ENCODE results near the gene FAM210A.

The FAM210A gene

GRCh38 chr18:13720123-13720522 lies 6.2 kb downstream of the FAM210A start:
- no peak overlapping the region for H3K4me2 ChIP-seq (ENCODE audit: low read length, poor library complexity, severe bottlenecking)
- no peak overlapping the region for H3K4me3 ChIP-seq (ENCODE audit: insufficient read depth in 1 of 2, low read depth in 1 of 2, low read length in 2 of 2)
- H3K9ac ChIP-seq (ENCODE audit: low read length): no peak overlapping the region
- H3K14ac ChIP-seq (ENCODE audit: low read length in 2 of 2): no peak overlapping the region
- no peaks in the 10 kb centered on the region for H3K27me3 ChIP-seq (ENCODE audit: control insufficient read depth in 1 of 2, insufficient read depth in 1 of 2, low read length in 2 of 2)
- H3K27ac ChIP-seq (ENCODE audit: low read length, poor library complexity, severe bottlenecking): no peak overlapping the region
- no peak overlapping the region for H2BK15ac ChIP-seq (ENCODE audit: low read depth, poor library complexity, severe bottlenecking)
- H3K23ac ChIP-seq (ENCODE audit: low read length in 2 of 2): no peak overlapping the region
- H2AK5ac ChIP-seq (ENCODE audit: low read length, severe bottlenecking): no peak overlapping the region
- peaks cover 0 to 3% of the 10 kb centered on the region in 2 experiments for H3K36me3 ChIP-seq (ENCODE audit: control insufficient read depth in 1 of 2, insufficient read depth in 2 of 2, low read depth in 1 of 2, low read length in 2 of 2)
- 96% methylated on average over 1 of the region's 1 CpG for WGBS
- H2BK5ac ChIP-seq (ENCODE audit: low read depth, low read length, poor library complexity, severe bottlenecking): no peak overlapping the region
- H4K8ac ChIP-seq (ENCODE audit: low read length): no peak overlapping the region
- no peak overlapping the region for H2BK120ac ChIP-seq (ENCODE audit: low read depth, low read length)
- H4K91ac ChIP-seq (ENCODE audit: low read length): no peak overlapping the region
- H3K4me1 ChIP-seq (ENCODE audit: control insufficient read depth, insufficient read depth, low read depth, low read length): no peaks in the 10 kb centered on the region
- H3K18ac ChIP-seq (ENCODE audit: low read depth in 1 of 2, low read length in 2 of 2): no peak overlapping the region
- H3K4ac ChIP-seq (ENCODE audit: low read depth in 1 of 2, low read length in 2 of 2): no peak overlapping the region
- H2AFZ ChIP-seq (ENCODE audit: low read depth, low read length): no peak overlapping the region
- H3K9me3 ChIP-seq (ENCODE audit: control insufficient read depth, low read length): peaks cover 8% of the 10 kb centered on the region
- DNase-seq: no peak
- no peak overlapping the region for H2BK12ac ChIP-seq (ENCODE audit: low read length in 2 of 2)
- H3K79me1 ChIP-seq (replicated peaks; ENCODE audit: low read length, poor library complexity, severe bottlenecking): peaks cover 41% of the 10 kb centered on the region

GRCh38 chr18:13716916-13717315 lies 9.4 kb downstream of the FAM210A start:
- no peak overlapping the region for H4K91ac ChIP-seq (ENCODE audit: low read length)
- no peak overlapping the region for H3K14ac ChIP-seq (ENCODE audit: low read length in 2 of 2)
- peaks cover 8% of the 10 kb centered on the region for H3K9me3 ChIP-seq (ENCODE audit: control insufficient read depth, low read length)
- no peaks in the 10 kb centered on the region for H3K27me3 ChIP-seq (ENCODE audit: control insufficient read depth in 1 of 2, insufficient read depth in 1 of 2, low read length in 2 of 2)
- H3K4me2 ChIP-seq (ENCODE audit: low read length, poor library complexity, severe bottlenecking): no peak overlapping the region
- no peak overlapping the region for H2AFZ ChIP-seq (ENCODE audit: low read depth, low read length)
- no peak overlapping the region for H2BK15ac ChIP-seq (ENCODE audit: low read depth, poor library complexity, severe bottlenecking)
- H3K4me1 ChIP-seq (ENCODE audit: control insufficient read depth, insufficient read depth, low read depth, low read length): no peaks in the 10 kb centered on the region
- no peak overlapping the region for H3K4me3 ChIP-seq (ENCODE audit: insufficient read depth in 1 of 2, low read depth in 1 of 2, low read length in 2 of 2)
- H3K23ac ChIP-seq (ENCODE audit: low read length in 2 of 2): no peak overlapping the region
- no peak overlapping the region for H2AK5ac ChIP-seq (ENCODE audit: low read length, severe bottlenecking)
- H3K9ac ChIP-seq (ENCODE audit: low read length): no peak overlapping the region
- H3K27ac ChIP-seq (ENCODE audit: low read length, poor library complexity, severe bottlenecking): no peak overlapping the region
- no peaks in the 10 kb centered on the region for H3K36me3 ChIP-seq (ENCODE audit: control insufficient read depth in 1 of 2, insufficient read depth in 2 of 2, low read depth in 1 of 2, low read length in 2 of 2)
- no peak overlapping the region for H2BK120ac ChIP-seq (ENCODE audit: low read depth, low read length)
- no peak overlapping the region for H2BK5ac ChIP-seq (ENCODE audit: low read depth, low read length, poor library complexity, severe bottlenecking)
- 94% methylated on average over 3 of the region's 4 CpGs for WGBS
- no peak overlapping the region for H2BK12ac ChIP-seq (ENCODE audit: low read length in 2 of 2)
- H3K79me1 ChIP-seq (replicated peaks; ENCODE audit: low read length, poor library complexity, severe bottlenecking): peaks cover 43% of the 10 kb centered on the region
- no peak for DNase-seq
- H3K4ac ChIP-seq (ENCODE audit: low read depth in 1 of 2, low read length in 2 of 2): no peak overlapping the region
- H3K18ac ChIP-seq (ENCODE audit: low read depth in 1 of 2, low read length in 2 of 2): no peak overlapping the region
- no peak overlapping the region for H4K8ac ChIP-seq (ENCODE audit: low read length)

- no peak overlapping the region for H3K23ac ChIP-seq (ENCODE audit: low read length in 2 of 2)
- H4K8ac ChIP-seq (ENCODE audit: low read length): peak overlapping the region; percentile 41
- H3K14ac ChIP-seq (ENCODE audit: low read length in 2 of 2): no peak overlapping the region
- no peak overlapping the region for H3K18ac ChIP-seq (ENCODE audit: low read depth in 1 of 2, low read length in 2 of 2)
- no peaks in the 10 kb centered on the region for H3K4me1 ChIP-seq (ENCODE audit: control insufficient read depth, insufficient read depth, low read depth, low read length)
- H3K79me1 ChIP-seq (replicated peaks; ENCODE audit: low read length, poor library complexity, severe bottlenecking): peaks cover 41% of the 10 kb centered on the region
- no peaks in the 10 kb centered on the region for H3K27me3 ChIP-seq (ENCODE audit: control insufficient read depth in 1 of 2, insufficient read depth in 1 of 2, low read length in 2 of 2)
- WGBS: 91% methylated on average over 2 of the region's 2 CpGs
- no peaks in the 10 kb centered on the region for H3K36me3 ChIP-seq (ENCODE audit: control insufficient read depth in 1 of 2, insufficient read depth in 2 of 2, low read depth in 1 of 2, low read length in 2 of 2)
- H2AFZ ChIP-seq (ENCODE audit: low read depth, low read length): no peak overlapping the region
- no peak overlapping the region for H2BK5ac ChIP-seq (ENCODE audit: low read depth, low read length, poor library complexity, severe bottlenecking)
- no peak for DNase-seq
- no peak overlapping the region for H2BK15ac ChIP-seq (ENCODE audit: low read depth, poor library complexity, severe bottlenecking)
- H3K4me2 ChIP-seq (ENCODE audit: low read length, poor library complexity, severe bottlenecking): no peak overlapping the region
- no peak overlapping the region for H4K91ac ChIP-seq (ENCODE audit: low read length)
- peaks cover 8% of the 10 kb centered on the region for H3K9me3 ChIP-seq (ENCODE audit: control insufficient read depth, low read length)
- no peak overlapping the region for H2AK5ac ChIP-seq (ENCODE audit: low read length, severe bottlenecking)
- no peak overlapping the region for H3K9ac ChIP-seq (ENCODE audit: low read length)
- H2BK12ac ChIP-seq (ENCODE audit: low read length in 2 of 2): no peak overlapping the region
- no peak overlapping the region for H3K4me3 ChIP-seq (ENCODE audit: insufficient read depth in 1 of 2, low read depth in 1 of 2, low read length in 2 of 2)
- no peak overlapping the region for H3K4ac ChIP-seq (ENCODE audit: low read depth in 1 of 2, low read length in 2 of 2)
- H2BK120ac ChIP-seq (ENCODE audit: low read depth, low read length): no peak overlapping the region
- H3K27ac ChIP-seq (ENCODE audit: low read length, poor library complexity, severe bottlenecking): no peak overlapping the region
Observed at GRCh38 chr18:13715330-13715729, 11.0 kb downstream of the FAM210A start.

- H3K4me3 ChIP-seq (ENCODE audit: insufficient read depth in 1 of 2, low read depth in 1 of 2, low read length in 2 of 2): no peak overlapping the region
- no peaks in the 10 kb centered on the region for H3K27me3 ChIP-seq (ENCODE audit: control insufficient read depth in 1 of 2, insufficient read depth in 1 of 2, low read length in 2 of 2)
- H3K79me1 ChIP-seq (replicated peaks; ENCODE audit: low read length, poor library complexity, severe bottlenecking): peaks cover 44% of the 10 kb centered on the region
- H3K14ac ChIP-seq (ENCODE audit: low read length in 2 of 2): no peak overlapping the region
- H3K9ac ChIP-seq (ENCODE audit: low read length): no peak overlapping the region
- H3K4me2 ChIP-seq (ENCODE audit: low read length, poor library complexity, severe bottlenecking): no peak overlapping the region
- H2BK12ac ChIP-seq (ENCODE audit: low read length in 2 of 2): no peak overlapping the region
- 81% methylated on average over 7 of the region's 8 CpGs for WGBS
- H4K8ac ChIP-seq (ENCODE audit: low read length): no peak overlapping the region
- no peak overlapping the region for H2BK15ac ChIP-seq (ENCODE audit: low read depth, poor library complexity, severe bottlenecking)
- H3K27ac ChIP-seq (ENCODE audit: low read length, poor library complexity, severe bottlenecking): no peak overlapping the region
- no peak overlapping the region for H2AFZ ChIP-seq (ENCODE audit: low read depth, low read length)
- no peak overlapping the region for H2BK120ac ChIP-seq (ENCODE audit: low read depth, low read length)
- no peak overlapping the region for H4K91ac ChIP-seq (ENCODE audit: low read length)
- no peaks in the 10 kb centered on the region for H3K36me3 ChIP-seq (ENCODE audit: control insufficient read depth in 1 of 2, insufficient read depth in 2 of 2, low read depth in 1 of 2, low read length in 2 of 2)
- peaks cover 8% of the 10 kb centered on the region for H3K9me3 ChIP-seq (ENCODE audit: control insufficient read depth, low read length)
- no peaks in the 10 kb centered on the region for H3K4me1 ChIP-seq (ENCODE audit: control insufficient read depth, insufficient read depth, low read depth, low read length)
- no peak overlapping the region for H3K4ac ChIP-seq (ENCODE audit: low read depth in 1 of 2, low read length in 2 of 2)
- H3K23ac ChIP-seq (ENCODE audit: low read length in 2 of 2): no peak overlapping the region
- no peak overlapping the region for H3K18ac ChIP-seq (ENCODE audit: low read depth in 1 of 2, low read length in 2 of 2)
- no peak for DNase-seq
- H2AK5ac ChIP-seq (ENCODE audit: low read length, severe bottlenecking): no peak overlapping the region
- H2BK5ac ChIP-seq (ENCODE audit: low read depth, low read length, poor library complexity, severe bottlenecking): no peak overlapping the region
Observed at GRCh38 chr18:13713455-13714055, 12.8 kb downstream of the FAM210A start.
